Loucy (cell line): ENCODE measurements around the gene PEBP1.

Experiments used
- H2AFZ ChIP-seq: fragments of 200-600 bp; sonication (generic); 2 replicates; pipeline ENCODE4 v1.6.0; 2016; ENCODE audit warnings: antibody characterized with exemption, mild to moderate bottlenecking, low read length, moderate library complexity
- H3F3A ChIP-seq: fragments of 200-600 bp; 2 replicates; pipeline ENCODE4 v1.6.0; 2016; ENCODE audit warnings: antibody characterized with exemption, low read depth, mild to moderate bottlenecking
- H3K27me3 ChIP-seq: fragments of 200-600 bp; sonication (generic); 2 replicates; pipeline ENCODE4 v1.6.1; 2014; ENCODE audit warnings: low read length, mild to moderate bottlenecking; ENCODE audit not compliant: insufficient read depth, poor library complexity, severe bottlenecking
- H3K36me3 ChIP-seq: fragments of 200-600 bp; sonication (generic); 2 replicates; pipeline ENCODE4 v1.6.1; 2016; ENCODE audit warnings: low read length; ENCODE audit not compliant: insufficient read depth
- H3K4me1 ChIP-seq: fragments of 200-600 bp; sonication (generic); 2 replicates; pipeline ENCODE4 v1.5.1; 2014; ENCODE audit warnings: low read length, mild to moderate bottlenecking; ENCODE audit not compliant: insufficient read depth, poor library complexity, severe bottlenecking
- H3K4me2 ChIP-seq: fragments of 200-600 bp; sonication (generic); 2 replicates; pipeline ENCODE4 v1.6.0; 2014; ENCODE audit warnings: antibody characterized with exemption, low read length, low read depth, mild to moderate bottlenecking; ENCODE audit not compliant: poor library complexity, severe bottlenecking
- H3K4me3 ChIP-seq: fragments of 200-600 bp; sonication (generic); 2 replicates; pipeline ENCODE4 v1.5.1; 2014; ENCODE audit warnings: low read length, mild to moderate bottlenecking, mixed read lengths; ENCODE audit not compliant: poor library complexity, severe bottlenecking
- H3K79me2 ChIP-seq: fragments of 200-600 bp; sonication (generic); 2 replicates; pipeline ENCODE4 v1.6.1; 2014; ENCODE audit warnings: low read length; ENCODE audit not compliant: insufficient read depth
- H3K9ac ChIP-seq: fragments of 200-600 bp; sonication (generic); 2 replicates; pipeline ENCODE4 v1.6.0; 2014; ENCODE audit warnings: mild to moderate bottlenecking, low read depth, low read length, moderate library complexity; ENCODE audit not compliant: poor library complexity, severe bottlenecking
- H3K9me2 ChIP-seq: fragments of 200-600 bp; sonication (generic); replicated peaks from 2 replicates; pipeline ENCODE4 v1.6.1; 2016; ENCODE audit warnings: low read depth, low read length, mixed read lengths
- H3K9me3 ChIP-seq: fragments of 200-600 bp; sonication (generic); 2 replicates; pipeline ENCODE4 v1.6.1; 2014; ENCODE audit warnings: mild to moderate bottlenecking, antibody characterized with exemption, low read length, low read depth; ENCODE audit not compliant: insufficient read depth
- H4K20me1 ChIP-seq: fragments of 200-600 bp; sonication (generic); 2 replicates; pipeline ENCODE4 v1.6.0; 2014; ENCODE audit warnings: antibody characterized with exemption, low read length, mild to moderate bottlenecking; ENCODE audit not compliant: insufficient read depth, poor library complexity, severe bottlenecking
- EZH2phosphoT487 ChIP-seq: fragments of 200-600 bp; IDR thresholded peaks from 2 replicates; pipeline ENCODE4 v1.6.1; 2018; ENCODE audit warnings: antibody characterized with exemption, mild to moderate bottlenecking, moderate library complexity, borderline replicate concordance
- TF ChIP-seq, protein P1 (sequence below): fragments of 200-600 bp; sonication (generic); conservative IDR thresholded peaks from 2 replicates; pipeline ENCODE4 v1.5.1; 2014; ENCODE audit warnings: mild to moderate bottlenecking, antibody characterized with exemption, low read length

PEBP1 gene

DNA sequence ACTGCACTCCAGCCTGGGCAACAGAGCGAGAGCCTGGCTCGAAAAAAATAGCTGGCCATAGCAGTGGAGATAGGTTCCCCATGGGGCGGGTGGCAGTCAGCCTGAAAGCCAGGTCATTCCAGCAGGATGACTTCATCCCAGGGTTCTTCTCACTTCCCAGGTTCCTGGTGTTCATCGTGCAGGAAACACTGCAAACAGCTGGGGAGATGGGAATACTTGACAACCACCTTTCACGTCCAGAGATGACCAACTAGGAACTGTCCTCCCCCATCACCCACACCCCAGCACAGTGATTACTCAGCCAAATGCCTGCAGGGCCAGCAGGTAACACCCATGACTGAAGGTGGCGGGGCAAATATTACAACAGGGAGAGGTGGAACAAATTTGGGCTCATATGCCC is 33.9 kb upstream of the PEBP1 start:
- peak overlapping the region; percentile 79 for H3K4me2 ChIP-seq
- H3K9me3 ChIP-seq = no peaks in the 10 kb centered on the region
- no peaks in the 10 kb centered on the region for H4K20me1 ChIP-seq
- no peaks in the 10 kb centered on the region for H3K36me3 ChIP-seq
- no peaks in the 10 kb centered on the region for H3K27me3 ChIP-seq
- no peak overlapping the region for H3K9ac ChIP-seq
- peaks cover 4% of the 10 kb centered on the region for H3K4me1 ChIP-seq
- no peaks in the 10 kb centered on the region for H3K9me2 ChIP-seq
- H3K79me2 ChIP-seq = no peaks in the 10 kb centered on the region
- no peak overlapping the region for H2AFZ ChIP-seq
- H3K4me3 ChIP-seq = no peak overlapping the region
- H3F3A ChIP-seq = no peaks in the 10 kb centered on the region
- TF ChIP-seq, protein P1, sequence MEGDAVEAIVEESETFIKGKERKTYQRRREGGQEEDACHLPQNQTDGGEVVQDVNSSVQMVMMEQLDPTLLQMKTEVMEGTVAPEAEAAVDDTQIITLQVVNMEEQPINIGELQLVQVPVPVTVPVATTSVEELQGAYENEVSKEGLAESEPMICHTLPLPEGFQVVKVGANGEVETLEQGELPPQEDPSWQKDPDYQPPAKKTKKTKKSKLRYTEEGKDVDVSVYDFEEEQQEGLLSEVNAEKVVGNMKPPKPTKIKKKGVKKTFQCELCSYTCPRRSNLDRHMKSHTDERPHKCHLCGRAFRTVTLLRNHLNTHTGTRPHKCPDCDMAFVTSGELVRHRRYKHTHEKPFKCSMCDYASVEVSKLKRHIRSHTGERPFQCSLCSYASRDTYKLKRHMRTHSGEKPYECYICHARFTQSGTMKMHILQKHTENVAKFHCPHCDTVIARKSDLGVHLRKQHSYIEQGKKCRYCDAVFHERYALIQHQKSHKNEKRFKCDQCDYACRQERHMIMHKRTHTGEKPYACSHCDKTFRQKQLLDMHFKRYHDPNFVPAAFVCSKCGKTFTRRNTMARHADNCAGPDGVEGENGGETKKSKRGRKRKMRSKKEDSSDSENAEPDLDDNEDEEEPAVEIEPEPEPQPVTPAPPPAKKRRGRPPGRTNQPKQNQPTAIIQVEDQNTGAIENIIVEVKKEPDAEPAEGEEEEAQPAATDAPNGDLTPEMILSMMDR = no peak
- no peak for TF ChIP-seq EZH2phosphoT487

DNA sequence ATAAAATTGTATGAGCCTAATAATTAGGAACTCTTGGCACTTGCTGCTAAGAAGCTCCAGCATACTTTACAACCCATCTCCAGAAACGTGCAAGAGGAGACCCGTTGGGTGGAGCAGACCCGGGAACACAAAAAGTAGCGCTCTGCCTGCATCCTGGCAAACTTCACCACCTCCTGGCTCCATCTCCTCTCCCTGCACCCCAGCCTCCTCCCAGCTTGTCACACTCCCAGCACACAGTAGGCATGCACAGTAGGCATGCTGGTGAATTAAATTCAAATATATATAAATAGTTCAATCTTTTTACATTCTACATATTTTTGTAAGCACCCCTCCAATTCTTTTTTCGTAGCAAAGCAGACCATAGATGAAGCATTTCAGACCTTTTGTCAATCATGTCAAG is 33.3 kb upstream of the PEBP1 start:
- TF ChIP-seq EZH2phosphoT487 = no peak
- TF ChIP-seq, protein P1 = no peak
- H3F3A ChIP-seq = no peaks in the 10 kb centered on the region
- no peaks in the 10 kb centered on the region for H3K79me2 ChIP-seq
- H3K36me3 ChIP-seq = no peaks in the 10 kb centered on the region
- peak overlapping the region; percentile 79 for H3K4me2 ChIP-seq
- no peaks in the 10 kb centered on the region for H3K27me3 ChIP-seq
- no peaks in the 10 kb centered on the region for H3K9me2 ChIP-seq
- H3K4me3 ChIP-seq = peak overlapping the region; percentile 90
- H3K4me1 ChIP-seq = peaks cover 4% of the 10 kb centered on the region
- no peaks in the 10 kb centered on the region for H4K20me1 ChIP-seq
- H3K9ac ChIP-seq = no peak overlapping the region
- H2AFZ ChIP-seq = peak overlapping the region; percentile 95
- H3K9me3 ChIP-seq = no peaks in the 10 kb centered on the region

DNA sequence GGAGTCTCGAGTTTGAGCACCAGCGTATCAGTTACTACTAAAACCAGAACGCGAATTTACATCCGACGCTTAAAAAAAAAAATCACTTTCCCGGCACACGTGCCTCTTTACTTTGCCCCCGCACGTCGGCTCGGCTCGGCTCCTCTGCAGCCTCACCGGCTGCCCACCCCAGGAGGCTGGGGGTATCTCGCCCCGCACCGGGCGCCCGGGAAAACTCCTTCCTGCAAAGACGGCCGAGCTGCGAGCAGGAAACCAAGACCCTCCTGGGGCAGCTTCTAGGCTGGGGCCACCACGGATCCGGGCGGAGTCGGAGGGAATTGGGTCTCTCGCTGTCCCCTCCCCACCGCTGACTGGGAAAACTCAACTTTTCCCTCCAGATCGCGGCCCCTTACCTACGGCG is 32.7 kb upstream of the PEBP1 start:
- H3K4me2 ChIP-seq = peak overlapping the region; percentile 79
- H3K9me2 ChIP-seq = no peaks in the 10 kb centered on the region
- H3K9me3 ChIP-seq = no peaks in the 10 kb centered on the region
- H3K27me3 ChIP-seq = no peaks in the 10 kb centered on the region
- H3K4me1 ChIP-seq = peaks cover 4% of the 10 kb centered on the region
- H3K9ac ChIP-seq = peak overlapping the region; percentile 77
- peak overlapping the region; percentile 90 for H3K4me3 ChIP-seq
- TF ChIP-seq, protein P1 = no peak
- TF ChIP-seq EZH2phosphoT487 = no peak
- no peaks in the 10 kb centered on the region for H3K36me3 ChIP-seq
- H4K20me1 ChIP-seq = no peaks in the 10 kb centered on the region
- peak overlapping the region; percentile 95 for H2AFZ ChIP-seq
- H3F3A ChIP-seq = no peaks in the 10 kb centered on the region
- H3K79me2 ChIP-seq = no peaks in the 10 kb centered on the region
